Testis (tissue), 3 donors: ENCODE measurements around the gene ATP12A. TPM values are rescaled to one million over a fixed set of nuclear protein-coding genes. Genes with fewer than 3 reads are reported as not detected.

Experiments
- DNase-seq: peaks from one replicate; pipeline ENCODE4 v3.0.0-alpha.2; 2019
- H3K27ac ChIP-seq, 2 donors: fragments of 200-600 bp; sonication (generic); one replicate each; pipeline ENCODE4 v1.5.1; 2019
- H3K27me3 ChIP-seq: fragments of 200-600 bp; sonication (generic); one replicate; pipeline ENCODE4 v1.5.1; 2019
- H3K36me3 ChIP-seq: fragments of 200-600 bp; sonication (generic); one replicate; pipeline ENCODE4 v1.5.1; 2017; ENCODE audit warnings: low read depth; ENCODE audit errors: missing control alignments
- H3K4me1 ChIP-seq: fragments of 200-600 bp; sonication (generic); one replicate; pipeline ENCODE4 v1.5.1; 2019
- H3K4me3 ChIP-seq, 2 donors: fragments of 200-600 bp; sonication (generic); one replicate each; pipeline ENCODE4 v1.5.1; 2017 to 2019
- H3K9me3 ChIP-seq: fragments of 200-600 bp; sonication (generic); one replicate; pipeline ENCODE4 v1.5.1; 2017
- CTCF ChIP-seq, 3 experiments: fragments of 450-650 bp in 2 of 3; fragments of 200-600 bp in 1 of 3; sonication (generic) in 1 of 3; IDR thresholded peaks; one replicate each; pipeline ENCODE4 v1.5.1; 2016 to 2019; ENCODE audit warnings: antibody characterized with exemption in 3 of 3, mild to moderate bottlenecking in 2 of 3, moderate library complexity in 1 of 3
- POLR2A ChIP-seq: fragments of 450-650 bp; IDR thresholded peaks from one replicate; pipeline ENCODE4 v1.6.1; 2017; ENCODE audit warnings: antibody characterized with exemption, mild to moderate bottlenecking, moderate library complexity
- WGBS, 2 donors: methylation state at CpG; one replicate each; pipeline ENCODE4 v1.1.5; 2018; 5-methylcytosine and 5-hydroxymethylcytosine counted together
- intact Hi-C: fragments of 100-400 bp; cut with DNase I; formaldehyde crosslinking; loops from one replicate; pipeline ENCODE4 v1.15.1; 2023; ENCODE audit warnings: low total_unique reads
- polyA plus RNA-seq: library from polyadenylated mRNA; stranded (reverse); fragments of 350-450 nt; fragmentation: Illumina TruSeq; extraction: RNeasy Lipid Tissue Mini Kit (QIAGEN cat#74804); gene quantifications from one replicate; pipeline ENCODE4 v1.2.3, GENCODE V29; 2014; ENCODE audit warnings: low read depth, low replicate concordance; ENCODE audit not compliant: insufficient read depth
- total RNA-seq, 2 donors: library from RNA; depleted of rRNA; stranded (reverse); fragments of >200 nt; gene quantifications; one replicate each; pipeline ENCODE4 v1.2.3, GENCODE V29; 2016

The ATP12A gene
- total and polyA plus RNA-seq, 3 donors from 2014 or later: 0.94 to 1.6 (median 1.2) TPM

- Histone ChIP-seq H3K9me3 (no peaks in the 10 kb centered on the region), H3K27ac (no peak overlapping the region), H3K4me1 (no peaks in the 10 kb centered on the region), H3K4me3 (no peak overlapping the region), H3K36me3 (no peaks in the 10 kb centered on the region), H3K27me3 (no peaks in the 10 kb centered on the region)
- TF ChIP-seq POLR2A: no peak
- no peak for TF ChIP-seq CTCF (IDR thresholded peaks at IDR 0.05)
- DNase-seq: no peak
- intact Hi-C loops: no loop called here
- 91 to 96% methylated on average over 3 of the region's 3 CpGs for WGBS, 2 donors
These were observed 27.8 kb upstream of the ATP12A start for GRCh38 chr13:24652359-24652758.

GRCh38 chr13:24654741-24655140, 25.5 kb upstream of the ATP12A start:
- WGBS, 2 donors: 80 to 82% methylated on average over 7 of the region's 7 CpGs
- TF ChIP-seq CTCF (IDR thresholded peaks at IDR 0.05) (no peak), POLR2A (no peak)
- Histone ChIP-seq H3K27me3 (no peaks in the 10 kb centered on the region), H3K9me3 (no peaks in the 10 kb centered on the region), H3K27ac (no peak overlapping the region), H3K36me3 (no peaks in the 10 kb centered on the region), H3K4me1 (no peaks in the 10 kb centered on the region), H3K4me3 (no peak overlapping the region)
- intact Hi-C loops: no loop called here
- no peak for DNase-seq

- Histone ChIP-seq H3K36me3 (no peaks in the 10 kb centered on the region), H3K27ac (no peak overlapping the region), H3K27me3 (no peaks in the 10 kb centered on the region), H3K4me1 (no peaks in the 10 kb centered on the region), H3K4me3 (no peak overlapping the region), H3K9me3 (no peaks in the 10 kb centered on the region)
- 69 to 72% methylated on average over 3 of the region's 3 CpGs for WGBS, 2 donors
- DNase-seq: no peak
- no peak for TF ChIP-seq CTCF (IDR thresholded peaks at IDR 0.05)
- no peak for TF ChIP-seq POLR2A
- intact Hi-C loops: no loop called here
These were observed 21.0 kb upstream of the ATP12A start for GRCh38 chr13:24659239-24659638.

GRCh38 chr13:24660023-24660741, 20.0 kb upstream of the ATP12A start:
- intact Hi-C loops: no loop called here
- H3K27ac ChIP-seq: no peak overlapping the region
- no peaks in the 10 kb centered on the region for H3K27me3 ChIP-seq
- 47 to 53% methylated on average over 4 of the region's 4 CpGs for WGBS, 2 donors
- H3K4me3 ChIP-seq: no peak overlapping the region
- DNase-seq: no peak
- TF ChIP-seq POLR2A (no peak), CTCF (IDR thresholded peaks at IDR 0.05) (no peak)
- no peaks in the 10 kb centered on the region for H3K9me3 ChIP-seq
- no peaks in the 10 kb centered on the region for H3K36me3 ChIP-seq
- H3K4me1 ChIP-seq: no peaks in the 10 kb centered on the region

- H3K27me3 ChIP-seq: no peaks in the 10 kb centered on the region
- TF ChIP-seq CTCF (IDR thresholded peaks at IDR 0.05) (no peak), POLR2A (no peak)
- H3K9me3 ChIP-seq: no peaks in the 10 kb centered on the region
- no peak for DNase-seq
- H3K36me3 ChIP-seq: no peaks in the 10 kb centered on the region
- H3K27ac ChIP-seq: no peak overlapping the region
- H3K4me3 ChIP-seq: no peak overlapping the region
- 56 to 68% methylated on average over 5 of the region's 5 CpGs for WGBS, 2 donors
- H3K4me1 ChIP-seq: no peaks in the 10 kb centered on the region
- intact Hi-C loops: no loop called here
These were observed 18.5 kb upstream of the ATP12A start for GRCh38 chr13:24661713-24662112.
